Keratinocyte (primary cell): ENCODE results near the gene GIMD1.

Experiments
- EZH2 ChIP-seq: IDR thresholded peaks from one replicate; pipeline ENCODE4 v1.6.1; 2012; ENCODE audit warnings: inconsistent platforms, mild to moderate bottlenecking, low read length, moderate library complexity
- TF ChIP-seq, protein P1 (sequence below), 3 experiments: IDR thresholded peaks in 1 of 3; conservative IDR thresholded peaks in 1 of 3; optimal IDR thresholded peaks in 1 of 3; 2 replicates in 2 of 3; 3 replicates in 1 of 3; pipeline versions ENCODE3 to v1.5.1; 2011; ENCODE audit warnings: low read length in 3 of 3, mild to moderate bottlenecking in 3 of 3, moderate library complexity in 2 of 3, control low read depth in 1 of 3, inconsistent platforms in 1 of 3; ENCODE audit not compliant: insufficient read depth in 2 of 3; ENCODE audit errors: extremely low read depth in 1 of 3

DNA sequence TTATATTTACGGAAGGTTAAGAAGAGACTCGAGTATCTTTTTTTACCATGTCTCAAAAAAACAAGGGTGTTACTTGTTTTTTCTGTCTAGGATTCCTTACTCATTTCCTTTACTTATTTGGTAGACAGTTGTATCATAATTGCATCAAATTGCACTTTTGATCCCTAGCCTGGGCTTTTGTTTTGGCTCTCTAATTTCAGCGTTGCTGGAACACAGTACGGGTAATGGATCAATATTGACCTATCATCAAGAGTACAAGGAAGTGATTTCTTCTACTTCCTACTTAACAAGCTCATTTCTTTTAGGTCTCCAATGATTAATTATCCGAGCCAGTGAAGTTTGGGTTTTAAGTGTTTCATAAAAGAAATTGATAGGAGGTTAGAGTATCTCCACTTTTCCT is 35.4 kb downstream of the GIMD1 start:
- TF ChIP-seq, protein P1, sequence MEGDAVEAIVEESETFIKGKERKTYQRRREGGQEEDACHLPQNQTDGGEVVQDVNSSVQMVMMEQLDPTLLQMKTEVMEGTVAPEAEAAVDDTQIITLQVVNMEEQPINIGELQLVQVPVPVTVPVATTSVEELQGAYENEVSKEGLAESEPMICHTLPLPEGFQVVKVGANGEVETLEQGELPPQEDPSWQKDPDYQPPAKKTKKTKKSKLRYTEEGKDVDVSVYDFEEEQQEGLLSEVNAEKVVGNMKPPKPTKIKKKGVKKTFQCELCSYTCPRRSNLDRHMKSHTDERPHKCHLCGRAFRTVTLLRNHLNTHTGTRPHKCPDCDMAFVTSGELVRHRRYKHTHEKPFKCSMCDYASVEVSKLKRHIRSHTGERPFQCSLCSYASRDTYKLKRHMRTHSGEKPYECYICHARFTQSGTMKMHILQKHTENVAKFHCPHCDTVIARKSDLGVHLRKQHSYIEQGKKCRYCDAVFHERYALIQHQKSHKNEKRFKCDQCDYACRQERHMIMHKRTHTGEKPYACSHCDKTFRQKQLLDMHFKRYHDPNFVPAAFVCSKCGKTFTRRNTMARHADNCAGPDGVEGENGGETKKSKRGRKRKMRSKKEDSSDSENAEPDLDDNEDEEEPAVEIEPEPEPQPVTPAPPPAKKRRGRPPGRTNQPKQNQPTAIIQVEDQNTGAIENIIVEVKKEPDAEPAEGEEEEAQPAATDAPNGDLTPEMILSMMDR (optimal IDR thresholded peaks at IDR 0.05 in 1 of 3, IDR thresholded peaks at IDR 0.05 in 1 of 3, conservative IDR thresholded peaks at IDR 0.05 in 1 of 3; ENCODE audit: extremely low read depth in 1 of 3, insufficient read depth in 2 of 3, low read length in 3 of 3) = no peak
- no peak for TF ChIP-seq EZH2
